Heart left ventricle (tissue), 16 donors: ENCODE measurements around the gene TPK1. TPM values are rescaled to one million over a fixed set of nuclear protein-coding genes. Genes with fewer than 3 reads are reported as not detected.

Source experiments
- ATAC-seq, 4 donors: fragments of 200-7000 bp; cut with Tn5 transposase; one replicate each; pipeline ENCODE4 v1.9.1; 2020 to 2022; ENCODE audit warnings: moderate library complexity in 4 of 4, mild to moderate bottlenecking in 3 of 4, moderate number of reproducible peaks in 1 of 4
- DNase-seq, 5 donors: peaks; one replicate each; pipeline ENCODE4 v3.0.0-alpha.2; 2020
- H3K27ac ChIP-seq, 12 donors: fragments of 200-600 bp; sonication (generic) in 4 of 12; one replicate each; pipeline versions ENCODE4 v1.5.0 to v1.8.0; 2016 to 2022; ENCODE audit warnings: mild to moderate bottlenecking in 2 of 12
- H3K27me3 ChIP-seq, 9 donors: fragments of 200-600 bp; sonication (generic) in 2 of 9; one replicate each; pipeline versions ENCODE4 v1.5.1 to v1.8.0; 2016 to 2022; ENCODE audit warnings: mild to moderate bottlenecking in 3 of 9
- H3K36me3 ChIP-seq, 9 donors: fragments of 200-600 bp; sonication (generic) in 2 of 9; one replicate each; pipeline versions ENCODE4 v1.5.0 to v1.8.0; 2018 to 2022; ENCODE audit warnings: mild to moderate bottlenecking in 2 of 9
- H3K4me1 ChIP-seq, 12 donors: fragments of 200-600 bp; sonication (generic) in 4 of 12; one replicate each; pipeline versions ENCODE4 v1.5.0 to v1.8.0; 2016 to 2022; ENCODE audit warnings: mild to moderate bottlenecking in 3 of 12
- H3K4me3 ChIP-seq, 12 donors: fragments of 200-600 bp; sonication (generic) in 4 of 12; one replicate each; pipeline versions ENCODE4 v1.5.0 to v1.8.0; 2017 to 2022; ENCODE audit warnings: mild to moderate bottlenecking in 9 of 12, moderate library complexity in 4 of 12
- H3K9me3 ChIP-seq, 12 donors: fragments of 200-600 bp; sonication (generic) in 4 of 12; one replicate each; pipeline versions ENCODE4 v1.5.0 to v1.8.0; 2016 to 2022; ENCODE audit warnings: mild to moderate bottlenecking in 1 of 12
- CTCF ChIP-seq, 12 donors: fragments of 200-600 bp; sonication (generic) in 4 of 12; IDR thresholded peaks; one replicate each; pipeline versions ENCODE4 v1.5.0 to v1.8.0; 2018 to 2022; ENCODE audit warnings: antibody characterized with exemption in 12 of 12, mild to moderate bottlenecking in 5 of 12
- POLR2A ChIP-seq, 2 donors: fragments of 450-650 bp; IDR thresholded peaks; one replicate each; pipeline ENCODE4 v1.6.1; 2017; ENCODE audit warnings: antibody characterized with exemption in 2 of 2, mild to moderate bottlenecking in 2 of 2, moderate library complexity in 2 of 2
- WGBS, 4 donors: extraction: QIAGEN DNeasy Blood & Tissue Kit in 2 of 4; methylation state at CpG; one replicate each; pipeline versions ENCODE4 v1.1.5 to v1.1.7; 2013 to 2018; 5-methylcytosine and 5-hydroxymethylcytosine counted together
- intact Hi-C, 10 donors: fragments of 100-400 bp; cut with DNase I; formaldehyde crosslinking; loops; one replicate each; pipeline versions ENCODE4 v1.11.1 to v1.14.2; 2022
- polyA plus RNA-seq, 2 donors: library from polyadenylated mRNA; stranded (reverse); fragments of 200-250 nt; gene quantifications; one replicate each; pipeline ENCODE4 v1.2.3, GENCODE V29; 2013
- total RNA-seq, 9 donors: library from RNA; depleted of rRNA in 2 of 9; stranded (reverse); fragments of >200 nt in 2 of 9; fragmentation: NEBNext Ultra II Directional in 3 of 9; extraction: Animal tissue kit (Norgen Biotek cat#: 25700) in 3 of 9; gene quantifications; one replicate each; pipeline versions ENCODE4 v1.1.0 to v1.2.4, GENCODE V29; 2016 to 2023
- donor health status: ischemic (EF 13 %, LVEDD 7.1; RV severe dilation, severe dysfunction).
- donor health status: healthy with polysubstance abuse.
- donor health status: DM: no; HTN: yes; CAD: no.
- donor health status: DM: no; HTN: no; CAD: no.
- donor health status: ischemic (EF 25% LVEDD 6.9; RV normal size, moderate dysfunction).
- donor health status: ischemic (EF 25% LVEDD 5.7; RV mildly dilated, moderate dysfunction).
- donor health status: healthy.
- donor health status: DM: yes; HTN: yes; CAD: no.
- donor health status: ischemic (EF 35%, LVEDD 5.7; RV mildly dilated, moderate dysfunction).
- donor health status: nonischemic (EF 11% LVEDD 7.7; RV severe dilation, severe dysfunction).
- donor health status: DM: yes; HTN: yes; CAD: no.
- donor health status: PGD.
- donor health status: ischemic (EF 29% LVEDD 5.4; RV normal size, mild dysfunction).
- donor health status: nonischemic (EF 23%, LVEDD 6.1; RV moderate dilation, normal function).

TPK1 gene
- total and polyA plus RNA-seq, 11 donors = 2.0 to 8.2 (median 5.0) TPM

GRCh38 chr7:144761493-144761892 is 74.4 kb downstream of the TPK1 start:
- H3K9me3 ChIP-seq = peaks cover 0 to 3% (median 0%) of the 10 kb centered on the region in 12 donors
- intact Hi-C loops = no loop called here
- ATAC-seq = peak; percentile 71 to 89 (median 76)
- no peaks in the 10 kb centered on the region for H3K27me3 ChIP-seq
- H3K4me1 ChIP-seq = no peaks in the 10 kb centered on the region
- DNase-seq = peak; percentile 19 to 57 (median 49)
- TF ChIP-seq POLR2A (IDR thresholded peaks at IDR 0.05) (no peak), CTCF (IDR thresholded peaks at IDR 0.05) (no peak)
- H3K27ac ChIP-seq = no peak overlapping the region
- WGBS, 4 donors = 59 to 72% (median 65%) methylated on average over 5 of the region's 5 CpGs
- no peaks in the 10 kb centered on the region for H3K36me3 ChIP-seq
- H3K4me3 ChIP-seq = peak overlapping the region in 2 of 12 donors; percentile 3 to 9

- TF ChIP-seq POLR2A (IDR thresholded peaks at IDR 0.05) (no peak), CTCF (IDR thresholded peaks at IDR 0.05) (no peak)
- Histone ChIP-seq H3K4me3 (no peak overlapping the region), H3K27ac (no peak overlapping the region), H3K27me3 (no peaks in the 10 kb centered on the region), H3K36me3 (no peaks in the 10 kb centered on the region), H3K9me3 (peaks cover 0 to 3% (median 0%) of the 10 kb centered on the region in 12 donors), H3K4me1 (no peaks in the 10 kb centered on the region)
- 45 to 95% (median 80%) methylated on average over 4 of the region's 4 CpGs for WGBS, 4 donors
- DNase-seq = no peak
- intact Hi-C loops = no loop called here
- ATAC-seq = no peak
Measured at GRCh38 chr7:144759653-144760052, 76.2 kb downstream of the TPK1 start.

DNA sequence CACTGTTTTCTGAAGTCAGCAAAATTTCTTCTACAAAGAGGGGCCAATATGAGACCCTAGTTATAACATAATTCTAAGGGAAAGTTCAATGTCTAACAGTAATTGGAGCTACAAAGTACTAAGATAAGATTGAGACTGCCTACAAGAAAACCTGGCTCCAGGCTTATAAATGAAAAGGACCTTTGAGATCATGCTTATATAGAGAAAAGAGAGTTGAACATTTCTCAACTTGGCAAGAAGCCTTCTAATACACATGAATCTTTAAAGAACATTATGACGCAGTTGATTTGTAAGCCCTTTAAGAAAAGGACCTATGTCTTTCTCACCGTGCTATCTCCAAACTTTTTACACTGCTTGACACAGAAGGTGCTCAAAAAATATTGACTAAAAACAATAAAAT is 87.9 kb downstream of the TPK1 start:
- DNase-seq (no peak), ATAC-seq (no peak)
- H3K36me3 ChIP-seq = no peaks in the 10 kb centered on the region
- no peaks in the 10 kb centered on the region for H3K27me3 ChIP-seq
- WGBS, 4 donors = 74 to 95% (median 88%) methylated on average over 2 of the region's 2 CpGs
- no peak overlapping the region for H3K4me3 ChIP-seq
- no peak overlapping the region for H3K27ac ChIP-seq
- no peak for TF ChIP-seq CTCF (IDR thresholded peaks at IDR 0.05)
- TF ChIP-seq POLR2A (IDR thresholded peaks at IDR 0.05) = no peak
- H3K9me3 ChIP-seq = peaks cover 0 to 15% (median 0%) of the 10 kb centered on the region in 12 donors
- no peaks in the 10 kb centered on the region for H3K4me1 ChIP-seq
- intact Hi-C loops = loop anchor here in 1 of 10 donors (10.0 kb wide), 1 partner anchor 107 kb away; no protein-coding TSS in a partner anchor

DNA sequence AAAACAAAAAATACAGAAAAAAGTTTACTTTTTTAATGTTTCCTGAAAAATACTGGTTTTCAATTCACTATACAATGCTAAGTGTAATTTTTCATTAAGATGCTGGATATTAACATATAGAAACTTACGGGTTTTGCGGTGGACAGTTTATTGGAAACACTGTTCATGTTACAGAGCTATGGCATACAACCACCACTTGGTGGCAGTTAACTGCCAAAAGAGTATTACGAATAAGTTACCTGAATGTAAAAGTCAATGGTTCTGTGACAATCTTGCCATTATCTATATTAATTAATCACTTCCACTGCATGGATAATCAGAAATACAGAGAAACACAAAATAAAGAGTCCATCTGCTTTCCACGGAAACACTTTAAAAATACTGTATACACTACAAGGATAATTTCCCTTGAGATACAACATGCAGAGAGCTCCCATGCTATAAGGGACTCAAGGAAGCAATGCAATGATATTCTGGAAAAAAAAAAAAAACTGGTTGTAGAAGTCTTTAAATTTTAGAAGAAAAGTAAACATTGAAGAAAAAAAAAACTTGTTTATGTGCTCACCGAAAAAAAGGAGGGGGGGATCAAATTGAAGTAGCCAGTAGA is 97.0 kb downstream of the TPK1 start:
- H3K9me3 ChIP-seq = no peaks in the 10 kb centered on the region
- no peak overlapping the region for H3K4me3 ChIP-seq
- H3K27me3 ChIP-seq = no peaks in the 10 kb centered on the region
- intact Hi-C loops = loop anchor here in 6 of 10 donors (5.0 to 10.0 kb wide), 3 partner anchors 96 to 106 kb away; partner anchors contain the start of gene TPK1 (in 5 of the 6)
- no peaks in the 10 kb centered on the region for H3K36me3 ChIP-seq
- H3K27ac ChIP-seq = no peak overlapping the region
- ATAC-seq (peak in 2 of 4 donors; percentile 42 to 67), DNase-seq (no peak)
- 33 to 41% (median 40%) methylated on average over 5 of the region's 5 CpGs for WGBS, 4 donors
- TF ChIP-seq POLR2A (IDR thresholded peaks at IDR 0.05) = no peak
- peak; percentile 58 to 77 (median 68) for TF ChIP-seq CTCF (IDR thresholded peaks at IDR 0.05)
- peaks cover 0 to 3% (median 0%) of the 10 kb centered on the region in 12 donors for H3K4me1 ChIP-seq
